Lung (tissue), 12 donors: ENCODE results near the gene OSGIN1. TPM values are rescaled to one million over a fixed set of nuclear protein-coding genes. Genes with fewer than 3 reads are reported as not detected.

Source experiments
- ATAC-seq: fragments of 200-7000 bp; cut with Tn5 transposase; one replicate; pipeline ENCODE4 v1.9.1; 2020; ENCODE audit warnings: moderate number of reproducible peaks; ENCODE audit not compliant: insufficient read depth, low FRiP score
- DNase-seq, 3 donors: peaks; one replicate each; pipeline ENCODE4 v3.0.0-alpha.2; 2013 to 2017
- H3K27ac ChIP-seq, 2 donors: one replicate each; pipeline ENCODE4 v1.5.1; 2013; ENCODE audit warnings: mild to moderate bottlenecking in 2 of 2, moderate library complexity in 2 of 2, control low read depth in 1 of 2, inconsistent platforms in 1 of 2, low read depth in 1 of 2, low read length in 1 of 2
- H3K27me3 ChIP-seq, 3 donors: one replicate each; pipeline ENCODE4 v1.5.1; 2013; ENCODE audit warnings: low read length in 2 of 3; ENCODE audit not compliant: control insufficient read depth in 3 of 3, insufficient read depth in 3 of 3
- H3K36me3 ChIP-seq, 4 donors: one replicate each; pipeline ENCODE4 v1.5.1; 2013; ENCODE audit warnings: low read length in 4 of 4, mild to moderate bottlenecking in 1 of 4, moderate library complexity in 1 of 4; ENCODE audit not compliant: control insufficient read depth in 4 of 4, insufficient read depth in 4 of 4
- H3K4me1 ChIP-seq, 5 donors: one replicate each; pipeline ENCODE4 v1.5.1; 2013; ENCODE audit warnings: low read length in 5 of 5, mild to moderate bottlenecking in 2 of 5, moderate library complexity in 1 of 5; ENCODE audit not compliant: control insufficient read depth in 5 of 5, insufficient read depth in 5 of 5
- H3K4me3 ChIP-seq: one replicate; pipeline ENCODE4 v1.5.1; 2013; ENCODE audit warnings: mild to moderate bottlenecking, control low read depth, moderate library complexity
- H3K9ac ChIP-seq, 2 donors: one replicate each; pipeline ENCODE4 v1.5.1; 2013; ENCODE audit warnings: low read length in 2 of 2, control low read depth in 1 of 2; ENCODE audit not compliant: insufficient read depth in 1 of 2
- H3K9me3 ChIP-seq, 4 donors: one replicate each; pipeline ENCODE4 v1.5.1; 2013; ENCODE audit warnings: low read length in 3 of 4, mild to moderate bottlenecking in 1 of 4, moderate library complexity in 1 of 4; ENCODE audit not compliant: control insufficient read depth in 4 of 4, insufficient read depth in 3 of 4
- CTCF ChIP-seq: IDR thresholded peaks from 2 replicates; pipeline ENCODE4 v1.5.1; 2012; ENCODE audit warnings: mild to moderate bottlenecking; ENCODE audit errors: control extremely low read depth, extremely low read depth
- WGBS, 2 donors: extraction: QIAGEN DNeasy Blood & Tissue Kit; methylation state at CpG; one replicate each; pipeline ENCODE4 v1.1.7; 2013; 5-methylcytosine and 5-hydroxymethylcytosine counted together
- polyA plus RNA-seq, 2 donors: library from polyadenylated mRNA; stranded (reverse); fragments of 200-250 nt; gene quantifications; one replicate each; pipeline ENCODE4 v1.2.1, GENCODE V29; 2013
- total RNA-seq, 2 donors: library from RNA; depleted of rRNA in 1 of 2; stranded (reverse); fragments of >200 nt in 1 of 2; gene quantifications; one replicate each; pipeline ENCODE4 v1.2.1, GENCODE V29; 2014 to 2021
- donor health status: control.
- donor health status: control.
- donor health status: Bipolar disorder and iron deficiency.
- donor health status: healthy.
- donor health status: DM: yes; HTN: yes; CAD: no.

OSGIN1 gene
- total and polyA plus RNA-seq, 4 donors = 1.5 to 17.9 (median 13.8) TPM

DNA sequence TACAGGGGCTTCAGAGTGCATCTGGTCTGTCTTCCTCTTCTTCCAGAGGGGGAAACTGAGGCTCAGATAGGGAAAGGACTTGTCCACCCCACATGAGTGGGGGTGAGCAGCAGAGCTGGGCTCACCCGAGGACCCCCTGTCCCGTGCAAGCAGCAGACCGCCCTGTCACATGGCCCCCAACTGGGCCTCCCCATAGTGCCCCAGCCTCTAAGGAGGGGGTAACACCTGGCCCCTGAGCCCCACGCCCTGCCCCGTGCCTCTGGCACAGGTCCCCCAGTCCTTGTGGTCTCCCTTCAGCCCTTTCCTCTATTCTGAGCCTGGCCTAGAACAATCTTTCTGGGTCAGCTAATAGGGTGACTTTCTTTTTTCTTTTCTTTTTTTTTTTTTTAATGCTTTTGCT is 8.6 kb downstream of the OSGIN1 start:
- no peak for DNase-seq
- H3K36me3 ChIP-seq = peaks cover 0 to 42% (median 0%) of the 10 kb centered on the region in 4 donors

DNA sequence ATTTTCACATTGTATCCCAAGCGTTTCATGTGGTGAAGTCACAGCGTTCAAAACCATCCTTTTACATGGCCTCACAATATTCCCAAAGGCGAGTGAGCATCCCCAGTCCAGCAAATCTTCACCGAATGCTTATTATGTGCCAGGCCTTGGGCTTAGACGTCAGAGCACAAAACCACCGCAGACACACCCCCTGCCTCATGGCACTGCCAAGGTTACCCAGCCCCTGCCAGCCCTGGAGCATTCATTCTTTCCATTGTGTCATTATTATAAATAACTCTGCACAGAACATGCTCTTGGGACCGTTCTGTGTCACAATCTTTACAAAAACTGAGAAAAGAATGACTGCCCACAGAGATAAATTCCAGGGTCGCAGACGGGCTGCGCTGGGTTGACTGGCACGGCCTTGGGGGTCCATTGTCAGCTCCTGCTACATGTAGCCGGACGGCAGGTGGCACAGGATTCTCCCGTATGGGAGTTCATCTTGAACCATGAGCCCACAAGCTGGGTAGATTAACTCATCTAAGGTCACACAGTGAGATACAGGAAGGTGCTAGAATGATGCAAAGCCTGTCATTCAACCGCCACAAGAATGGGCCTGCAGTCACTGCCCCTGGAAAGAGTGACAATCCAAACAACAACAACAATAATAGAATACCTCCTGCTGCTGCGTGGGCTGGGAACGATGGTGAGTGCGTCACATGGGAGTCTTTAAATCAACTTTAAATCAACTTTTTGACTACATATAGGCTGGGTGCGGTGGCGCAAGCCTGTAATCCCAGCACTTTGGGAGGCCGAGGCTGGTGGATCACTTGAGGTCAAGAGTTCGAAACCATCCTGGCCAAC is 10.5 kb downstream of the OSGIN1 start:
- WGBS, 2 donors = 93 to 94% methylated on average over 22 of the region's 22 CpGs
- Histone ChIP-seq H3K9me3 (no peaks in the 10 kb centered on the region), H3K4me1 (no peaks in the 10 kb centered on the region), H3K27ac (peak overlapping the region in 1 of 2 donors; percentile 82), H3K4me3 (no peak overlapping the region), H3K27me3 (no peaks in the 10 kb centered on the region), H3K36me3 (peaks cover 0 to 36% (median 0%) of the 10 kb centered on the region in 4 donors), H3K9ac (no peak overlapping the region)
- no peak for TF ChIP-seq CTCF
- no peak for DNase-seq
- no peak for ATAC-seq

More for the DNA sequence above, 8.6 kb downstream of the OSGIN1 start:
- Histone ChIP-seq H3K9ac (no peak overlapping the region), H3K9me3 (no peaks in the 10 kb centered on the region), H3K4me1 (no peaks in the 10 kb centered on the region), H3K27me3 (no peaks in the 10 kb centered on the region), H3K27ac (no peak overlapping the region), H3K4me3 (no peak overlapping the region)
- no peak for ATAC-seq
- TF ChIP-seq CTCF = no peak
- 87% methylated on average over 5 of the region's 5 CpGs for WGBS, 2 donors

- no peak overlapping the region for H3K27ac ChIP-seq
- no peak for ATAC-seq
- H3K9ac ChIP-seq = no peak overlapping the region
- whole genome bisulfite sequencing, 2 donors = 93 to 94% methylated on average over 26 of the region's 26 CpGs
- no peaks in the 10 kb centered on the region for H3K4me1 ChIP-seq
- H3K9me3 ChIP-seq = no peaks in the 10 kb centered on the region
- peaks cover 0 to 11% (median 7%) of the 10 kb centered on the region in 3 donors for H3K27me3 ChIP-seq
- peaks cover 0 to 26% (median 0%) of the 10 kb centered on the region in 4 donors for H3K36me3 ChIP-seq
- no peak overlapping the region for H3K4me3 ChIP-seq
- no peak for DNase-seq
- no peak for TF ChIP-seq CTCF
These were observed 11.8 kb downstream of the OSGIN1 start for GRCh38 chr16:83964684-83965443.
